Measurements from ENCODE around the gene CLDN10. TPM values are rescaled to one million over a fixed set of nuclear protein-coding genes. Genes with fewer than 3 reads are reported as not detected.

Gene CLDN10, protein sequence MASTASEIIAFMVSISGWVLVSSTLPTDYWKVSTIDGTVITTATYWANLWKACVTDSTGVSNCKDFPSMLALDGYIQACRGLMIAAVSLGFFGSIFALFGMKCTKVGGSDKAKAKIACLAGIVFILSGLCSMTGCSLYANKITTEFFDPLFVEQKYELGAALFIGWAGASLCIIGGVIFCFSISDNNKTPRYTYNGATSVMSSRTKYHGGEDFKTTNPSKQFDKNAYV
- total RNA-seq (not detected), polyA plus RNA-seq (not detected)

DNA sequence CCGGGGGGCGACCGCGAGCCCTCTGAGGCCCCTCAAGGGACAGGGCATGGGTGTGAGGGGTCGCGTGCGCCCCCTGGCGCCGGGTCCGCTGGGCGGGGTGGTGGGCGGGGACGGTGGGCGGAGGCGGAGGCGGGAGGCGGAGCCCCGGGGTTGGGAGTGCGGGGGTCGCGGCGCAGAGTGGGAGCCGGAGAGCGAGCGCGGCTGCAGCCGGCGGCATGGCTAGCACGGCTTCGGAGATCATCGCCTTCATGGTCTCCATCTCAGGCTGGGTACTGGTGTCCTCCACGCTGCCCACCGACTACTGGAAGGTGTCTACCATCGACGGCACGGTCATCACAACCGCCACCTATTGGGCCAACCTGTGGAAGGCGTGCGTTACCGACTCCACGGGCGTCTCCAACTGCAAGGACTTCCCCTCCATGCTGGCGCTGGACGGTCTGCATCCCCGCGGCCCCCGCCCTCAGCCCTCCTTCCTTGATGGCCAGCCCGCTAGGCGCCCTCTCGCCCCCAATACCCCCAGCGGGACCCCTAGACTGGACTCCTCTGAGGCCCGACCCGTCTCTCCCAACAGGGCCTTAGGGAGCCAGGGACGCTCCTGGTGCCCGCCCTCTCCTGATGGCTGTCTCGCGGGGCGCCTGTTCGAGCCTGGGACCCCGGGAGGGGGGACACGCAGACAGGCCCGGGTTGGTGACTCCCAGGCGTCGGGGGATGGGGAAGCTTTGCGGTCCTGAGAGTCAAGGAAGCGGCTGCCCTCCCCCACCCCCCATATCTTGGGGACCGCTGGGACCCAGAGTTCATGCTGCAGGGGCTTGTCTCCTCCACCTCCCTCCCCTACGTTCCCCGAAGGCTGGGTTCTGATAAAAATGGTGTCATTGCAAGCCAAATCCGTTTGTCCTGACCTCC, at the start of gene CLDN10:
Gene CLDN10, plus strand, starts transcription at position 182 of the 903 bp plus-strand sequence. Its CDS starts 34 bp downstream, at position 216.
- Mint-ChIP-seq H3K4me1 (peaks cover 12 to 20% (median 18%) of the 10 kb centered on the region in 3 donors), H3K27me3 (peaks cover 32 to 77% of the 10 kb centered on the region in 2 donors), H3K9me3 (peaks cover 0 to 2% (median 0%) of the 10 kb centered on the region in 5 donors), H3K27ac (peak within 1 kb of the TSS in 1 of 8 donors; percentile 62), H3K36me3 (peaks cover 0 to 4% (median 0%) of the 10 kb centered on the region in 3 donors), H3K4me3 (peak within 1 kb of the TSS in 4 of 7 donors; percentile 48 to 58 (median 49))
- POLR2A ChIA-PET = no interaction called here
- no peaks in the 10 kb centered on the region for H3K9me3 ChIP-seq (ENCODE audit: low read length)
- CTCF ChIA-PET = no interaction called here
- H3K4me1 ChIP-seq (ENCODE audit: insufficient read depth, low read length) = peaks cover 3% of the 10 kb centered on the region
- DNase-seq = no peak
- H3K27me3 ChIP-seq (ENCODE audit: insufficient read depth, low read length, poor library complexity, severe bottlenecking) = peaks cover 16% of the 10 kb centered on the region
- no peak within 1 kb of the TSS for H3K4me3 ChIP-seq (ENCODE audit: low read length)
- no peak within 1 kb of the TSS for H3K27ac ChIP-seq (ENCODE audit: low read depth, low read length)
- no peaks in the 10 kb centered on the region for H3K36me3 ChIP-seq (ENCODE audit: insufficient read depth, low read length)

DNA sequence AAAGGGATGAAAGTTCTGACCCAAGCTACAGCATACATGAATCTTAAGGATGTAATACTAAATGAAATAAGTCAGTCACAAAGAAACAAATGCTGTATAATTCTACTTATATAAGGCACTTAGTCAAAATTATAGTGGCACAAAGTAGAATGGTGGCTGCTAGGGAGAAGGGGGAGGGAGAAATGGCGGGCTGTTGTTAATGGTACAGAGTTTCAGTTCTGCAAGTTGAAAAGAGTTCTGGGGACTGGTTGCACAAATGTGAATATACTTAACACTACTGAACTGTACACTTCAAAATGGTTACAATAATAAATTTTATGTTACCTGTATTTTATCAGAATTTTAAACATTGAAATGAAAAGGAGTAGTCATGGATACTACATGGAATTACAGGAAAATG, 48.9 kb upstream of the CLDN10 start:
- Mint-ChIP-seq H3K27me3 (peaks cover 5 to 19% of the 10 kb centered on the region in 2 donors), H3K4me1 (no peaks in the 10 kb centered on the region), H3K36me3 (no peaks in the 10 kb centered on the region), H3K27ac (no peak overlapping the region), H3K9me3 (peaks cover 0 to 5% (median 3%) of the 10 kb centered on the region in 5 donors), H3K4me3 (no peak overlapping the region)
- no peaks in the 10 kb centered on the region for H3K36me3 ChIP-seq (ENCODE audit: insufficient read depth, low read length)
- H3K27me3 ChIP-seq (ENCODE audit: insufficient read depth, low read length, poor library complexity, severe bottlenecking) = no peaks in the 10 kb centered on the region
- no peaks in the 10 kb centered on the region for H3K4me1 ChIP-seq (ENCODE audit: insufficient read depth, low read length)
- ChIA-PET CTCF (no interaction called here), POLR2A (no interaction called here)
- DNase-seq = no peak
- no peak overlapping the region for H3K4me3 ChIP-seq (ENCODE audit: low read length)
- H3K27ac ChIP-seq (ENCODE audit: low read depth, low read length) = no peak overlapping the region
- no peaks in the 10 kb centered on the region for H3K9me3 ChIP-seq (ENCODE audit: low read length)

DNA sequence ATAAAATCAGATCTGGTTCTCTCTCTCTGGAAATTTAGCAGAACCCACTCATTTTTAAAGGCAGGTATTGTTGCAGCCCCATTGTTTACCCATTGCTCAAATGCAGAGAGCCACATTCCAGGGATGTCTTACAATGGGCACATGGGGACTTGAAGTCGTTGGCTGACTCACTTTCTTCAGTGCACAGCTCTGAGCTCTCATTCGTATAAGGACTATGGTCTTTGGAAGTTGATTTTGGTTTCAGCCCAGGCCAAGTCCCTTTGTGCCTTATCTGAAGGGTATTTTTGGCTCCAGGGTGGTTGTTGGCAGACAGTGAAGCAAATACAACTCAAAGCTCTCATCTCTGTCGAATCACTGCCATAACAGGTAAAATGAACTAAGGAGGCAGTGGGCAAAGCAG, 47.3 kb upstream of the CLDN10 start:
- H3K27ac ChIP-seq (ENCODE audit: low read depth, low read length) = no peak overlapping the region
- H3K9me3 ChIP-seq (ENCODE audit: low read length) = no peaks in the 10 kb centered on the region
- Mint-ChIP-seq H3K9me3 (peaks cover 0 to 5% (median 3%) of the 10 kb centered on the region in 5 donors), H3K36me3 (no peaks in the 10 kb centered on the region), H3K27ac (no peak overlapping the region), H3K4me1 (no peaks in the 10 kb centered on the region), H3K27me3 (peaks cover 5 to 19% of the 10 kb centered on the region in 2 donors), H3K4me3 (no peak overlapping the region)
- ChIA-PET POLR2A (no interaction called here), CTCF (no interaction called here)
- H3K4me3 ChIP-seq (ENCODE audit: low read length) = no peak overlapping the region
- H3K27me3 ChIP-seq (ENCODE audit: insufficient read depth, low read length, poor library complexity, severe bottlenecking) = no peaks in the 10 kb centered on the region
- DNase-seq = no peak
- H3K4me1 ChIP-seq (ENCODE audit: insufficient read depth, low read length) = no peaks in the 10 kb centered on the region
- H3K36me3 ChIP-seq (ENCODE audit: insufficient read depth, low read length) = no peaks in the 10 kb centered on the region

DNA sequence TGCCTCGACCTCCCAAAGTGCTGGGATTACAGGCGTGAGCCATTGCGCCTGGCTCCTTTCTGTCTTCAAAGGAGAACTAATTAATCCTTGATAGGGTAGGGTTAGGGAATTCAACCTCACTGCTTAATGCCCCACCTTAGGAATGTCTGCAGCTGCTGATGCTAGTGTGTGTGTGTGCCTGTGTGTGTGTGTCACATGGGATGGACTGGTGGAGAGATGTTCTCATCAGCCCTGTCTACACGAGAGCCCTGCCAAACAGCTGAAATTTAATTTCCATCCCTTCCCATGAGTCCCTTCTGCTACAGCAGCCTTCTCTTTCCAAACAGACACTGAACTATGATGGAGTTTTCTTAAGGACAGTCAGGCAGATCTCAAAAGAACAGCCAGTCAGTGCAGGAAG, 46.5 kb upstream of the CLDN10 start:
- H3K9me3 Mint-ChIP-seq = peaks cover 0 to 3% (median 0%) of the 10 kb centered on the region in 5 donors
- H3K27ac ChIP-seq (ENCODE audit: low read depth, low read length) = no peak overlapping the region
- H3K36me3 ChIP-seq (ENCODE audit: insufficient read depth, low read length) = no peaks in the 10 kb centered on the region
- no peaks in the 10 kb centered on the region for H3K36me3 Mint-ChIP-seq
- no peak overlapping the region for H3K27ac Mint-ChIP-seq
- H3K4me1 Mint-ChIP-seq = no peaks in the 10 kb centered on the region
- H3K27me3 Mint-ChIP-seq = peaks cover 5 to 19% of the 10 kb centered on the region in 2 donors
- no peak overlapping the region for H3K4me3 Mint-ChIP-seq
- H3K9me3 ChIP-seq (ENCODE audit: low read length) = no peaks in the 10 kb centered on the region
- no peak for DNase-seq
- CTCF ChIA-PET = no interaction called here
- no peaks in the 10 kb centered on the region for H3K27me3 ChIP-seq (ENCODE audit: insufficient read depth, low read length, poor library complexity, severe bottlenecking)
- H3K4me1 ChIP-seq (ENCODE audit: insufficient read depth, low read length) = no peaks in the 10 kb centered on the region
- no peak overlapping the region for H3K4me3 ChIP-seq (ENCODE audit: low read length)
- POLR2A ChIA-PET = no interaction called here

DNA sequence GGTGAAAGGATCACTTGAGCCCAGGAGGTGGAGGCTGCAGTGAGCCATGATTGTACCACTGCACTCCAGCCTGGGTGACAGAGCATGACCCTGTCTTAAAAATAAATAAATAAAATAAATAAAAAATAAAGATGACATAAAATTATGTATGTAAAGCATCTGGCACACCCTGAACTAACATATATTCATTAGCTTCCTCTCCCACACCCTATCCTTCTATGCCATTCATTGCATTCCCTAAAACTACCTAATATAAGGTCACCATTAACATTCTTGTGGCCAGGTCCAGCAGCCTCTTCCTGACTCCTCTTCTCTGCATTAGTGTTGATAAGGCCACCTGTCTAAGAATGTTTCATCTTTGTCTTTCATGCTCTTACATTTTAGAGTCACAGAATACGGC, 44.5 kb upstream of the CLDN10 start:
- ChIA-PET CTCF (no interaction called here), POLR2A (no interaction called here)
- DNase-seq = no peak
- H3K27ac Mint-ChIP-seq = no peak overlapping the region
- H3K4me3 Mint-ChIP-seq = no peak overlapping the region
- Histone ChIP-seq H3K27me3 (ENCODE audit: insufficient read depth, low read length, poor library complexity, severe bottlenecking) (no peaks in the 10 kb centered on the region), H3K27ac (ENCODE audit: low read depth, low read length) (no peak overlapping the region), H3K9me3 (ENCODE audit: low read length) (no peaks in the 10 kb centered on the region), H3K36me3 (ENCODE audit: insufficient read depth, low read length) (no peaks in the 10 kb centered on the region), H3K4me1 (ENCODE audit: insufficient read depth, low read length) (no peaks in the 10 kb centered on the region), H3K4me3 (ENCODE audit: low read length) (no peak overlapping the region)
- H3K27me3 Mint-ChIP-seq = peaks cover 2 to 25% of the 10 kb centered on the region in 2 donors
- no peaks in the 10 kb centered on the region for H3K36me3 Mint-ChIP-seq
- H3K4me1 Mint-ChIP-seq = no peaks in the 10 kb centered on the region
- no peaks in the 10 kb centered on the region for H3K9me3 Mint-ChIP-seq

DNA sequence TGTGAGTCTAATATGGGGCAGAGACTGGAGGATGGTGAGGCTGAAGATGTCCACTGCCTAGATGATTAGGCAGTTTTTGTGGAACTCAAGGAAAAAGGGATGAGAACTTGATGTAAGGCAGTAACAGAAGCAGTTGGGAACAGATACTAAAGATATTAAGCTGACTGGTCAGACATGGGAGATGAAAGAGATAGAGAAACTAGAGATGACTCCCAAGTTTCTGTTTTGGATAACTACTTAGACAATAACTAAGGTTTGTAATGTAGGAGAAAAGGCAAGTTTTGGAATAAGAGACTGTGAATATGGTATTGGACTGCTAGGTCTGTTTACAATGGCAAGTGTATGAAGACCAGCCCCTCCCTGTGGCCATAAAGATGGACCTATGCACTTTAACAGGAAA, 43.5 kb upstream of the CLDN10 start:
- no peaks in the 10 kb centered on the region for H3K9me3 Mint-ChIP-seq
- H3K36me3 ChIP-seq (ENCODE audit: insufficient read depth, low read length) = no peaks in the 10 kb centered on the region
- no peaks in the 10 kb centered on the region for H3K4me1 Mint-ChIP-seq
- no peak overlapping the region for H3K4me3 ChIP-seq (ENCODE audit: low read length)
- no peaks in the 10 kb centered on the region for H3K36me3 Mint-ChIP-seq
- no peak for DNase-seq
- no peaks in the 10 kb centered on the region for H3K4me1 ChIP-seq (ENCODE audit: insufficient read depth, low read length)
- ChIA-PET POLR2A (no interaction called here), CTCF (no interaction called here)
- no peaks in the 10 kb centered on the region for H3K9me3 ChIP-seq (ENCODE audit: low read length)
- H3K27me3 ChIP-seq (ENCODE audit: insufficient read depth, low read length, poor library complexity, severe bottlenecking) = no peaks in the 10 kb centered on the region
- H3K27ac ChIP-seq (ENCODE audit: low read depth, low read length) = no peak overlapping the region
- peaks cover 0 to 26% of the 10 kb centered on the region in 2 donors for H3K27me3 Mint-ChIP-seq
- H3K27ac Mint-ChIP-seq = no peak overlapping the region
- no peak overlapping the region for H3K4me3 Mint-ChIP-seq

DNA sequence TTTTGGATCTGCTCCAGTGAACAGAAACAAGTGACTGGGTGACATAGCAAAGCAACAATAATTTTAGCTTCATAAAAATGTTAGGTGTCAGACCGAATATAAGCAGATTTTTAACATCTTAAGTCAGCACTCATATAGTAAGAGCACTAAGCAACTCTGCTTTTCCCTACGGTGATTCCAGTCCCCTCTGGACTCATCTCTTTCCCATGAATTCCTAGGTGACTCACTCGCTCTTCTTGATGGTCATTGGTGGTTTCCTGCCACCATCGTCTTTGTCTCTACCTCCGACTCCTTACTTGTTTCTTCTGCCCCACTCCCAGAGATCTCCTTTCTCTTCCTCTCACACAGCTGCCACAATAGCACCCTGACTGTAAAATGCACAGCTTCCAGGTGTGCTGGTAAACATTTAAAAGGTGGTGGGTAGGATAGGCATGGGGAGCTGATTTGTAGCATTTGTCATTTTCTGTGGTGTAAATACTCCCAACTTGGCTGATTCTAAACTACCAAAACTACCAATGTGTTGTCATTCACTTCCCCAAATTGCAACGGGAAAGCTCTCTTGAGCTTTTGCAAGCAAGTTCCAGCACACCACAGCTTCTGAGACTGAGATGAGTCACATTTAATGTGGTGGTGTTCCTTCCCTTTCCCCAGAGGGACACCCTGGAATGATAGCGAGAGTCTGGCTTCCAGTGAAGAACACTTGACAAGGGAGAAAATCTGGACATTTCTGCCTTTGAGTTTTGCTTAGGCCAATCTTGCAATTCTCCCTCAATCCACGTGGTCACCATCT, 42.8 kb upstream of the CLDN10 start:
- DNase-seq = no peak
- Mint-ChIP-seq H3K4me3 (no peak overlapping the region), H3K9me3 (no peaks in the 10 kb centered on the region), H3K4me1 (no peaks in the 10 kb centered on the region), H3K27me3 (peaks cover 5 to 30% of the 10 kb centered on the region in 2 donors), H3K36me3 (no peaks in the 10 kb centered on the region), H3K27ac (no peak overlapping the region)
- POLR2A ChIA-PET = no interaction called here
- Histone ChIP-seq H3K4me3 (ENCODE audit: low read length) (no peak overlapping the region), H3K27ac (ENCODE audit: low read depth, low read length) (no peak overlapping the region), H3K9me3 (ENCODE audit: low read length) (no peaks in the 10 kb centered on the region), H3K4me1 (ENCODE audit: insufficient read depth, low read length) (no peaks in the 10 kb centered on the region), H3K27me3 (ENCODE audit: insufficient read depth, low read length, poor library complexity, severe bottlenecking) (no peaks in the 10 kb centered on the region), H3K36me3 (ENCODE audit: insufficient read depth, low read length) (no peaks in the 10 kb centered on the region)
- CTCF ChIA-PET = no interaction called here

DNA sequence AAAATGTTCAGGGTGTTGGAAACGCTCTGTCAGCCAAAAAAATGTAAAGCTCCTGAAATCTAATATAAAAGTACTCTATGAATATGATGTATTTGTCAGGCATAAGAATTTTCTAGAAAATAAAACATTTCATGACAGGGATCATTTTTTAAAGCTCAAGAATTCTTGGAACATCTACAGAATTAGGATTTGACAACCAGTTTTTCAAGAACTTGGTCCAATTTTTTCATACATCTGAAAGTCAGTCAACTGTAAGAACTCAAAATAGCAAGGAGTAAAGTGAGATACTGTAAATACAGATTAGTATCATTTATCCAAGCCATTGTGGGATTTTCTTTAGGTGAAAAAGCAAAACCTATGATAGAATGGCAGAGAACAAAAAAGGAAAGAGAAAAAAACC, 41.6 kb upstream of the CLDN10 start:
- DNase-seq = no peak
- no peaks in the 10 kb centered on the region for H3K9me3 ChIP-seq (ENCODE audit: low read length)
- H3K27ac ChIP-seq (ENCODE audit: low read depth, low read length) = no peak overlapping the region
- Mint-ChIP-seq H3K27ac (no peak overlapping the region), H3K9me3 (no peaks in the 10 kb centered on the region), H3K4me3 (no peak overlapping the region), H3K36me3 (no peaks in the 10 kb centered on the region), H3K4me1 (no peaks in the 10 kb centered on the region), H3K27me3 (peaks cover 6 to 29% of the 10 kb centered on the region in 2 donors)
- no peaks in the 10 kb centered on the region for H3K4me1 ChIP-seq (ENCODE audit: insufficient read depth, low read length)
- no peak overlapping the region for H3K4me3 ChIP-seq (ENCODE audit: low read length)
- H3K36me3 ChIP-seq (ENCODE audit: insufficient read depth, low read length) = no peaks in the 10 kb centered on the region
- ChIA-PET CTCF (no interaction called here), POLR2A (no interaction called here)
- no peaks in the 10 kb centered on the region for H3K27me3 ChIP-seq (ENCODE audit: insufficient read depth, low read length, poor library complexity, severe bottlenecking)

Measured in CD8-positive, alpha-beta memory T cell (primary cell).